Panc1 (cell line): Measurements from ENCODE around the gene PPDPF. TPM values are rescaled to one million over a fixed set of nuclear protein-coding genes. Genes with fewer than 3 reads are reported as not detected.

Experiments
- ATAC-seq: fragments of 200-7000 bp; cut with Tn5 transposase; 2 replicates; pipeline ENCODE4 v1.9.1; 2020; ENCODE audit warnings: mild to moderate bottlenecking, moderate library complexity
- BruUV-seq: library from RNA; stranded (reverse); fragments of 400-500 nt; replicated peaks from 2 replicates; lab custom pipeline; 2021; lab: Mats Ljungman, UMichigan
- CTCF ChIA-PET: fragments of 300-600 bp; sonication (Branson Sonifier 250); formaldehyde crosslinking; loops from one replicate; lab custom pipeline; 2022; ENCODE audit warnings: antibody characterized with exemption; lab: Charles Lee
- POLR2A ChIA-PET: fragments of 300-600 bp; sonication (Branson Sonifier 250); formaldehyde crosslinking; loops from one replicate; lab custom pipeline; 2022; ENCODE audit warnings: antibody characterized with exemption; lab: Charles Lee
- DNase-seq: peaks from one replicate; pipeline ENCODE4 v3.0.0-alpha.2; 2010; ENCODE audit warnings: low read depth, low spot score
- H3K27ac ChIP-seq: 2 replicates; pipeline ENCODE4 v1.5.1; 2011; ENCODE audit warnings: mild to moderate bottlenecking, low read length, inconsistent platforms
- H3K27me3 ChIP-seq: fragments of 200-500 bp; sonication (Bioruptor generic); 2 replicates; pipeline ENCODE4 v1.6.0; 2014; ENCODE audit warnings: low read length, inconsistent platforms; ENCODE audit not compliant: control insufficient read depth, insufficient read depth
- H3K36me3 ChIP-seq: fragments of 200-500 bp; sonication (Bioruptor generic); 2 replicates; pipeline ENCODE4 v1.5.1; 2014; ENCODE audit warnings: inconsistent platforms, mild to moderate bottlenecking, low read length, moderate library complexity; ENCODE audit not compliant: control insufficient read depth, insufficient read depth
- H3K4me1 ChIP-seq: 2 replicates; pipeline ENCODE4 v1.5.1; 2011; ENCODE audit warnings: inconsistent platforms, mild to moderate bottlenecking, low read length, moderate library complexity; ENCODE audit not compliant: control insufficient read depth, insufficient read depth
- H3K4me3 ChIP-seq, 2 experiments: 2 replicates each; pipeline ENCODE4 v1.5.1; 2011 to 2012; ENCODE audit warnings: low read depth in 2 of 2, low read length in 2 of 2, mild to moderate bottlenecking in 2 of 2, inconsistent platforms in 1 of 2, moderate library complexity in 1 of 2
- H3K9me3 ChIP-seq: fragments of 200-500 bp; sonication (Bioruptor generic); 2 replicates; pipeline ENCODE4 v1.5.1; 2014; ENCODE audit warnings: low read depth, mild to moderate bottlenecking, inconsistent platforms, low read length, moderate library complexity; ENCODE audit not compliant: control insufficient read depth, insufficient read depth
- CTCF ChIP-seq: fragments of 450-650 bp; IDR thresholded peaks from 2 replicates; pipeline ENCODE4 v1.5.1; 2017; ENCODE audit warnings: mild to moderate bottlenecking
- POLR2AphosphoS5 ChIP-seq: IDR thresholded peaks from 2 replicates; pipeline ENCODE4 v1.6.1; 2012; ENCODE audit warnings: mild to moderate bottlenecking, low read depth, low read length, moderate library complexity
- REST ChIP-seq, 2 experiments: IDR thresholded peaks; 2 replicates each; pipeline ENCODE4 v1.6.1; 2011 to 2012; ENCODE audit warnings: low read depth in 2 of 2, control low read depth in 1 of 2, low read length in 1 of 2, mild to moderate bottlenecking in 1 of 2, moderate library complexity in 1 of 2; ENCODE audit not compliant: insufficient read depth in 1 of 2
- SIN3A ChIP-seq: IDR thresholded peaks from 2 replicates; pipeline ENCODE4 v1.6.1; 2012; ENCODE audit warnings: low read depth, mild to moderate bottlenecking, low read length, moderate library complexity, borderline replicate concordance; ENCODE audit not compliant: insufficient read depth
- TCF7L2 ChIP-seq: IDR thresholded peaks from 2 replicates; pipeline ENCODE4 v1.6.1; 2011; ENCODE audit warnings: mild to moderate bottlenecking, low read depth, low read length, inconsistent platforms
- in situ Hi-C: cut with HindIII; loops from 2 replicates; pipeline ENCODE4 v1.10.0; 2016; ENCODE audit warnings: low sequenced_read_pairs, low pct_unique_long_range_greater_than_20kb
- intact Hi-C: fragments of 100-400 bp; cut with micrococcal nuclease; formaldehyde crosslinking; loops from one replicate; pipeline ENCODE4 v1.10.0; 2022; ENCODE audit not compliant: unreplicated experiment
- total RNA-seq: library from RNA; stranded (reverse); gene quantifications from one replicate; pipeline ENCODE4 v1.2.1, GENCODE V29; 2021; ENCODE audit not compliant: unreplicated experiment

The PPDPF gene
- total RNA-seq, 1 experiment from 2014 or later = 241 TPM

GRCh38 chr20:63495741-63496595 is 24.6 kb upstream of the PPDPF start:
- ATAC-seq (peak; percentile 66), DNase-seq (no peak)
- intact Hi-C loops (no loop called here), in situ Hi-C loops (no loop called here)
- H3K27me3 ChIP-seq = no peaks in the 10 kb centered on the region
- no peak for TF ChIP-seq TCF7L2
- TF ChIP-seq REST (IDR thresholded peaks at IDR 0.05; ENCODE audit: insufficient read depth in 1 of 2, low read depth in 2 of 2, low read length in 1 of 2) = no peak
- TF ChIP-seq CTCF = peak; percentile 98
- no peaks in the 10 kb centered on the region for H3K9me3 ChIP-seq
- CTCF ChIA-PET = interaction anchor here (0.5 to 1.2 kb wide), 3 partner anchors 21 to 51 kb away, joined by 3 to 7 read pairs (median 4); no protein-coding TSS in a partner anchor
- H3K4me3 ChIP-seq = peak overlapping the region; percentile 17 to 68; a peak in 3 of 4 replicates
- POLR2A ChIA-PET = no interaction called here
- peaks cover 16% of the 10 kb centered on the region for H3K4me1 ChIP-seq
- H3K36me3 ChIP-seq = no peaks in the 10 kb centered on the region; the same call in 1 of the 2 replicates
- BruUV-seq = no TSS peak
- H3K27ac ChIP-seq = peak overlapping the region; percentile 66

- BruUV-seq = no TSS peak
- Histone ChIP-seq H3K4me1 (peaks cover 16% of the 10 kb centered on the region), H3K36me3 (no peaks in the 10 kb centered on the region; the same call in 1 of the 2 replicates), H3K27me3 (no peaks in the 10 kb centered on the region), H3K27ac (peak overlapping the region; percentile 66), H3K9me3 (no peaks in the 10 kb centered on the region), H3K4me3 (peak overlapping the region; percentile 17 to 68; a peak in 3 of 4 replicates)
- intact Hi-C loops (no loop called here), in situ Hi-C loops (no loop called here)
- CTCF ChIA-PET = interaction anchor here (0.5 to 1.2 kb wide), 3 partner anchors 22 to 173 kb away, joined by 3 to 4 read pairs (median 3); no protein-coding TSS in a partner anchor
- TF ChIP-seq SIN3A (no peak), POLR2AphosphoS5 (no peak), TCF7L2 (no peak), REST (IDR thresholded peaks at IDR 0.05; ENCODE audit: insufficient read depth in 1 of 2, low read depth in 2 of 2, low read length in 1 of 2) (no peak), CTCF (no peak)
- ATAC-seq (peak; percentile 56), DNase-seq (no peak)
- POLR2A ChIA-PET = no interaction called here
Observed at GRCh38 chr20:63496596-63497120, 23.9 kb upstream of the PPDPF start.
